GM18870 (cell line): ENCODE data around the gene ACSS3.
"Not testable (repeated sequence)": the region's sequence is repeated elsewhere in the genome, so short reads cannot be mapped to it uniquely, and the experiment has no call there.

Experiments
- ATAC-seq: cut with Tn5 transposase; IDR thresholded peaks from one replicate; pipeline ENCODE4 v1.9.1; 2021; ENCODE audit warnings: moderate library complexity; ENCODE audit not compliant: unreplicated experiment

The ACSS3 gene, protein sequence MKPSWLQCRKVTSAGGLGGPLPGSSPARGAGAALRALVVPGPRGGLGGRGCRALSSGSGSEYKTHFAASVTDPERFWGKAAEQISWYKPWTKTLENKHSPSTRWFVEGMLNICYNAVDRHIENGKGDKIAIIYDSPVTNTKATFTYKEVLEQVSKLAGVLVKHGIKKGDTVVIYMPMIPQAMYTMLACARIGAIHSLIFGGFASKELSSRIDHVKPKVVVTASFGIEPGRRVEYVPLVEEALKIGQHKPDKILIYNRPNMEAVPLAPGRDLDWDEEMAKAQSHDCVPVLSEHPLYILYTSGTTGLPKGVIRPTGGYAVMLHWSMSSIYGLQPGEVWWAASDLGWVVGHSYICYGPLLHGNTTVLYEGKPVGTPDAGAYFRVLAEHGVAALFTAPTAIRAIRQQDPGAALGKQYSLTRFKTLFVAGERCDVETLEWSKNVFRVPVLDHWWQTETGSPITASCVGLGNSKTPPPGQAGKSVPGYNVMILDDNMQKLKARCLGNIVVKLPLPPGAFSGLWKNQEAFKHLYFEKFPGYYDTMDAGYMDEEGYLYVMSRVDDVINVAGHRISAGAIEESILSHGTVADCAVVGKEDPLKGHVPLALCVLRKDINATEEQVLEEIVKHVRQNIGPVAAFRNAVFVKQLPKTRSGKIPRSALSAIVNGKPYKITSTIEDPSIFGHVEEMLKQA

DNA sequence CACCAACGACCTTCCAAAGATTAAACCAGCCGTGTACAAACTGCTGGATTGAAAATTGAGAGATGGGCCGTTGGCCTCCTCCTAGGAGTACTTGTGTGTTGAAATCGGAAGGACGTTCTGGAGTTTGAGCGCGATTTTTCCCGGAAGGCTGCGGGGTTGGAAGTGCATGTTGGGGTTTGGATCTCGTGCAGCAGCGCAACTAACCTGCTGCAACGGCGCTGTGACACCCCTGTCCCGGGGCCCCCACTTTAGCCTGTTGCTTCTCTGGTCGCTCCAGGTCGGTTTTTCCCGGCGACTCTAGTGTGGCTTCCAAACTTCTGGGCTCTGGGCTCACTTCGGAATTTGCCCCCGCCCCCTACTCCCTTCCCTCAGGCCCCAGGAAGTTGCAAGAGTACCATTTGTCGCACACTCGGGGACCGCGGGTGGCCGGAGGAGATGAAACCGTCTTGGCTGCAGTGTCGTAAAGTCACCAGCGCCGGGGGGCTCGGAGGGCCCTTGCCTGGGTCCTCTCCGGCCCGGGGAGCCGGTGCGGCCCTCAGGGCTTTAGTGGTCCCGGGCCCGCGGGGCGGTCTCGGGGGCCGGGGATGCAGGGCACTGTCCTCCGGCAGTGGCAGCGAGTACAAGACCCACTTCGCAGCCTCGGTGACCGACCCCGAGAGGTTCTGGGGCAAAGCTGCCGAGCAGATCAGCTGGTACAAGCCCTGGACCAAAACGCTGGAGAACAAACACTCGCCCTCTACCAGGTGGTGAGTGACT is at the start of gene ACSS3:
ACSS3 (plus strand) TSS at position 394 of the 756 bp plus-strand sequence; CDS start at position 436, 42 bp downstream.
- no peak for ATAC-seq

DNA sequence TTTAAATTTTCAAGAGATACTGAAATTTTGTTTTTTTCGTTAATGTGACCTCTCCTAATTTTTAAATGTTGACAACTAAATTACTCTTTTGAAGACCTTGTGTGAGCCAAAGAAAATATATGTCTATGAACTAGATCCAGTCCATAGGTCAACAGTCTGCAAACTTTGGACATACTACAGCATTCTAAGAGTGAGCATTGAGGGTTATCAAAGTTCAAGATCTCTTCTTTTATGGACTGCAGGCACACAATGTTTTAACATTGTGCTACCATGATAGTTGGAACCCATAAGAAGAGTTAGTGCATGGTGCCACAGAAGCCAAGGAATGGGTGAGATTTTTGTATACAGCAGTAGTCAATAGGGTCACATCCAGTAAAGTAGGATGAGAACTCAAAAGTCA is 43.0 kb upstream of the ACSS3 start:
- no peak for ATAC-seq

DNA sequence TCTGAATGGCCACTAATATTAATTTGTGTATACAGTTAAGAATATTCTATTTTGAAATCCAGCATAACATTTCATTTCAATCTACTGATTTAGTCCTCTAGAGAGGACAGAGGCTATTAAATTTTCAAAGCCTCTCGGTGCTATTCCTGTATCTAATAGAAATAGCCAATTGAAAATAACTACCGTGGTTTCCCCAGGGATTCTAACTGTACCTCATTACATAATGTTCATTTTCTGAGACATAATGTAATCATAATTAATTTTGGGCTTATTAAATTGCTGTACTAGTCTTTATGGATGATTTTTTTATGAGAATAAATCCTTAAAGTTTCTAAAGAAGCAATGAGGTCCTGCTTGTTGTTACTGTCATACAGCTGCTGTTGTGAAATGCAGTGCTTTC is 38.6 kb upstream of the ACSS3 start:
- no peak for ATAC-seq

DNA sequence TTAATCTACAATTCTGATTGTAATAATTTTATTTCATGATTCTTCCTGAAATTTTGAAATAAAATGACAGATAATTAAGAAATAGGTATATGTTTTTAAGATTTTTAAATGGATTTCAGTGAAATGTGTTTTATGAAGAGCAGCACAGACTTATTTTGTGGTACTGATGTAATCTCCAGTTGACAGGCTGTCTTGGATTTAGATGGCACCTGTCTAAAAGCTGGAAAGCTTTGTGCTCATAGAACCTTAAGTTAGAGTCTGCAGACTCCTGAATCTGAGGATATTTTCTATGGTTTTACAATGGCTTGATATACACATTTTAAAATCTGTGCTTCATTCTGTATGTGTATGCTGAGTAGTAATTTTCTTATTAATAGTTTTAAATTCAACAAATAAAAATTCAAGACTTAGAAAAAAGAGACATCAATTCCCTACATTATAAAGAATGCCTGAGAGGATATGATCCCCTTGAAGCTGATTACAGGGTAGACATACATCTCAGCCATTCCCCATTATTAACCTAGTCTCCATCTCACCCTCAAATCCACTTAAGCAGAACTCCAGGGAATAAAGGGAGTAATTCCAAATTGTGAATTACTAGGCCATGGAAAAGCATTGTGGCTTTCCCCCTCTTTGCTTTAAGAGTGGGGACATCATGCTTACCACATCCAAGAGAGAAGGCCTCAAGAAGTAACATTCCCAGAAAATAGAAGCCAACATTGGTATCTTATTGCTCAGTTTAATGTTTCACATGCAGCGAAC is 33.7 kb upstream of the ACSS3 start:
- no peak for ATAC-seq

DNA sequence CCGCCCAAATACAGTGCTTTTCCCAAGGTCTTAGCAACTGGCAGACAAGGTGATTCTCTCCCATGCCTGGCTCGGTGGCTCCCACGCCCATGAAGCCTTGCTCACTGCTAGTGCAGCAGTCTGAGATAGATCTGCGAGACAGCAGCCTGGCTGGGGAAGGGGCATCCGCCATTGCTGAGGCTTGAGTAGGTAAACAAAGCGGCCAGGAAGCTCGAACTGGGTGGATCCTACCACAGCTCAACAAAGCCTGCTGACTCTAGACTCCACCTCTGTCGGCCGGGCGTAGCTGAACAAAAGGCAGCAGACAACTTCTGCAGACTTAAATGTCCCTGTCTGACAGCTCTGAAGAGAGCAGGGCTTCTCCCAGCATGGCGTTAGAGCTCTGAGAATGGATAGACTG is 12.9 kb upstream of the ACSS3 start:
- not testable (repeated sequence) for ATAC-seq

DNA sequence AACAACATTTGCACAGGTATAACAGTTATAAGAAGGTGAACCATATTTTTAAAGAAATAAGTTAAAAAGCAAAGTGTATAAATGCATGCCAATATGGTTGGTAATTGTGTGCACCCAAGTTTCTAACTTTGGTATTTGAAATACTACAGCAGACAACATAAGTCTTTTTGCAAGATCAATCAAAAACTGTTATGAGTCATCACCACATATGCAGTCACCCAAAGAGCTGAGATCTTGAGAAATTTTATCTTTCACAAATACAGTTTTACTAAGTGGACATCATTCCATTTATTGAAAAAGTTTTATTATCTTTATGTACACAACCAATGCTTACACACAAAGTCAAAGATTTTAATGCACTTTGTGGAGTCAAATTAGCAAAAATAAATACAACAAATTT is 7.0 kb upstream of the ACSS3 start:
- ATAC-seq = no peak

DNA sequence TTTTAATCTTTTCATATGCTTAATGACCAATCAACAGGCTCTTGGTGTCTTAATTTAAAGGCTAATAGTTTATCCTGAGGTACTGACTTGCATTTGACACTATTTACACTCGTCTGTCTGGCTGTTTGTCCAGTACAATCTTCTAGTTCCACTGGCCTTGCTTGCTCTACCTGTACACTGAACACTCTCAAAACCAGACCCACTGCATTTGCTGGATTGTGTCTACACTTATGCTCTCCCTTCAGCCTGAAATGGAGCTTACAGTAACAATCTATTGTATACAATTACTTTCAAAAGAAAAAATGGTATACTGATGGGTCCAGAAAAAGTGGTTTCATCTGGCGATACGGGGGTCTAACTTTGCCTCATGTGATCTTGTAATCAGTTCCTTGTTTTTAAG is 2.3 kb upstream of the ACSS3 start:
- ATAC-seq = no peak

DNA sequence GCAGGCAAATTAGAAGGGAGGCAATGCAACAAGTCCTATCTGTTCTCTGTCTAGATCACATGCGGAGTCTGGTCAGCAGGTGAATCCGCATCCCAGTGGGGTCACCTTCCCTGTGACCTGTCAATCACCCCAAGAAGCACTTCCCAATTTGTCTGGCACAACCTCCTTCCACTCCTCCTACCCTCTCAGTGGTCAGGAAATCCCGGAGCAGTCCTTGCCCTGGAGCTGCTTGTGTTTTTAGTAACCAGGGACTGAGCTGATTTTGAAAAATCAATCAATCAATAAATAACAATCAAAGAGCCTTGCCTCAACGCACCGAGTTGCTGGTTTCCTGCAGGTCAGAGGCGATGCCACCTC is 572 bp upstream of the ACSS3 start:
- ATAC-seq = no peak

DNA sequence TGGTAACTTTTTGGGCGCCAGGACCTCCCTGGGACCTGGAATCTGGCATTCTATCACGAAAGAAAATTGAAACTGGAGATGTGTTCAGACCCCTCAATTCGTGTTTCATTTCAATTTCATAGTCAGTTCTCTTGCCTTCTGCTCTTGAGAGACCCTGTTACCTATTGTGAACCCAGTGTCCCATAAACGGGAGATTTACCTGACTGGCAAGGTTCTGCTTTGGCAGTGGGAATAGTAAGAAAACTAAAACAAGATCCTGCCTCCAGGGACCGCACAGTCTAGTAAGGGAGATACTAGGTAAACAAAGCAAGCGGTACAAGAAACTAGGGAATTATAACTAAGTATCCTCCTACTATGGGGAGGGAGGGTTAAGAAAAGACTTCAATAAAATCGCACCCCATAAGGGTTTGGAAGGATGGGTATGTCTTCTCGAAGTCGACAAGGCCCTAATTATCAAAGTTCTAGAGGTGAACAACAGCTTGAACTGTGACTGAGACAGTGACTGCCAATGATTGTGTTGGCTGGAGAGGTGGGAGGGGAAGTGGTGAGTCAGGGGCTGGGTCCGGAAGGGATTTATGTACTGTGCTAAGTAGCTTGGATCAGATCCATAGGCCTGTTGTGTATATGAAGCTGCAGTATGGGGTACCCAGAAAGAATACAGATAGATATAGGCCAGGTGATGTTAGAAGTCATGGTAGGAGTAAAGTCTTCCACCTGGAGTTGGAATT is 754 bp downstream of the ACSS3 start:
- no peak for ATAC-seq

DNA sequence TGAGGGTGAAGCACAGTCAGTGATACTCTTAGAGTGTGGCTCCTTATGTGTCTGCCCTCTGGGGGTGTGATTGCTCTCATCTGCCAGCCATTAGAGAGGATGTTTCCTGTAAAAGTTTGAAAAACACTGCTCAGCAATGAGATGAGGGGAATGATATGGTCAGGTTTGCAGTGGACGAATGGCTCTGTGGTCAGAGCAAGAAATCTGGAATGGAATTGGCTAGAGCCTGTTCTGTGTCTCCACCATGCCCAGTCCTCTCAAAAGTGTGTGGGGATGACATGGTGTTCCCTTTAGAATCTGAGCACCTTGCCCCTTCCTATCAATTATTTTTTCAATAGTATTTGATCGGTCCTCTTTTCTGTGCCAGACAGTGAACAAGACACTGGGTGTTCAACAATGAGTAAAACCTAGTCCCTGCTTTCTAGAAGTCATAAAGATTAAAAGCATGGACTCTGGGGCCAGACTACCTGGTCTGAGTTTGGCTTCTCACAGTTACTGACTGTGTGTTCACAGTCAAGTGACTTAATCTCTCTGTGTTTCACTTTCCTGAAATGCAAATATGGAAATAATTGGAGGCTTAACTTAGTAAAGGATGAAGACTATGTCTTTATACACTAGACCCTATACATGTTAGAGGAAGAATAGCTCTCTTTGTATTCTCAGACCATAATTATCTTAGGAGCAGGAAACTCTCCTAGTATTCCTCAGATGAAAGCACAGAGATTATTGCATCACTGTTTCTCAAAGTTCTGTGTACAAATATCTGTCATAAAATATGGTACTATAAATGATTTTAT is 1.6 kb downstream of the ACSS3 start:
- ATAC-seq = no peak

DNA sequence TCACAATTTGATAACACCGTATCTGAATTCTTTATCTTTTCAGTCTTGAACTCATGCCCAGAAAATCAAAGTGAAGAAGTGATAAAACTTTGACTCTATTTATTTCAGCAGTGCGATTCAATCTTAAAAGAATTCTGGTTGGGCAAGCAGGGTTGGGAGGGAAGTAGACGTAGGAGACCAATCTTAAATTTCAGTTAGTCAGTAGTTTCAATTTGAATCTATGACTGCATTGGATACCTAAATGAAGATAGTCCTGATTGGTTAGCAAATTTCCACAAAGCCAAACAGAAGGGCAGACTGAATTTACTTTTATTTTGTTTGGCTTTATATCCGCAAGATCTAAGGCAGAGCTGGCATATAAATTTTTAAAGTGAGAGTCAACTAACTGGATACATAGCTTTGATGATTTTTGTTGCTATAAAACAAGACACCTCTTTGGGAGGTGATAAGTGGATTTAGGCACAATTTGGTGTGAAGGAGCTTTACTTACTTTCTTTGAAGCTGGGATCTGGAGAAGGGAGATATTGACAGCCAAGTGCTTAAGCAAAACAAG is 2.6 kb downstream of the ACSS3 start:
- ATAC-seq = no peak

DNA sequence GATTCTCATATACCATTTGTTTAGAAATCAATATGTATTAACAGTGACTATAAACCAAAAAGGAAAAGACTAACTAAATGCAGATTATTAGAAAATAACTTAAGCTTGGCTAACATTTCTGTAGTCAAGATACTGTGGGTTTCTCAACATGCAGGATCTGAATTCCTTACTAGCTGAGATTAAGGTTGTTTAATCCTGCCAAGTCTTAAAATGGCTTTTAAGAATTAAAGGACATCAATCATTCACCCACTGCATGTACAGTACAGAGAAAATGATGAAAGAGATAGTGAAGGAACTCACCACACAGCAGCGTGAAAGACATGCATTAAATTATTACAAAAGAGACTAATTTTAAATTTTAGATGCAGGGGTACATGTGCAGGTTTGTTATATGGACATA is 3.8 kb downstream of the ACSS3 start:
- ATAC-seq = no peak

DNA sequence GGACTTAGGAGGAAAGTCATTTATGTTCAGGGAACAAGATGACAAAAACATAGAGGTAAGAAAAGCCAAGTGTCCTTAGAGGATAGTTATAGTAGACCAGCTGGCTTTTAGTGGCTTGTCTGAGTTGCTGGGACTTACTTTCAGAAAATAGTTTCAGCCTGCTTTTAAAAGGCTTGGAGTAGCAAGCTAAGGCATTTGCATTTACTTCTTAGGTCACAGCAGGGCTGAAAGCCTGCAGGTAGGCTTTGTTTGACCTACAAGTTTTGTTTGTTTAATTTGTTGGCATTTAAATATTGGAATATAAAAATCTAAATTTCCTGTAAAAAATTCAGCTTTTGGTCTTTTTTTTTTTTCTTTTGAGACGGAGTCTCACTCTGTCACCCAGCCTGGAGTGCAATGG is 5.1 kb downstream of the ACSS3 start:
- no peak for ATAC-seq

DNA sequence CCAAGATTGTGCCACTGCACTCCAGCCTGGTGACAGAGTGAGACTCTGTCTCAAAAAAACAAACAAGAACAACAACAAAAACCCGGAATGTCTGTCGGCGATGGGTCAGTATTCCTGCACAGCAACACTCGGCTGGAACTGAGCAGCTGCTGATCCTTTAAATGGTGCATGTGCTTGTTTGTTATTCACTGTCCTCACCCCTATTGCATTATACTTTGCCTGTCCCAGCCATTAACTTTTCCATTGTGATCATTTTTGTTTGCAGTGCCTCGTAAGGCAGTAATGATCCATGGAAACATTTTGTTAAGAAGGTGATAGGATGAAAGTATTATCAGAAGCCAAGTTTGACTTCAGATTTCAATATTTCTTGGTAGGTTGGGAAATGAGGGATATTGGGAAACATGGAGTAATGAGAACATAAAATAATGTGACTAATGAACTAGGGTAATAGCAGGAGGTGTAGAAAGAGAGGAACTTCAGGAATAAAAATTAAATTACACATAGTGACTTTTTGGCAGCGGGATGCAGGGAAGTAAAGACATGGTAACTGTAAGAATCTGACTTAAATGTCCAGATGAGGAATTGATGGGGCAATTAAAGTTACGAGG is 6.1 kb downstream of the ACSS3 start:
- no peak for ATAC-seq

DNA sequence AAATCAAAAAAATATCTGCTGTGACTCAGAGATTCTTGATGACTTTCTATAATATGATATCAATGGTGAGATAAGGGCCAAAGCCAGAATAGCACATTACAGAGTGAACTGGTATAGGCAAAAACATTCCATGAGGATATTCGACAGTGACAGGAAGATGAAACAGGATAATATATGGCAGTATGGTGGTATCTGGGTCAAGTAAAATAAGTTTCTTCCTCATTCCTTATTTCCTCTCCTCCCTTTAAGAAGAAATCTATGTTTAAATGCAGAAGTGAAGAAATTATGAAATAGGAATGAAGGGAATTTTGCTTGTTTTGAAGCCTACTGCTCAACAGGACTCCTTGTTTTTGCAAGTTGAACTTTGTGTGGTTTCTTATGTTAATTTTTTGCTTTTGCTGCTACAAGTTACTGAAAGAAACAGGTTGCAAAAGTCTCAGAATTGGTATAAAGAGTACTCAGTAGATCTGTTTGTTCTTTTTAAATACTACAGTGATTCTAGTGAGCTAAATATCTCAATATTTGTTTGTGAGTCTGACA is 7.0 kb downstream of the ACSS3 start:
- ATAC-seq = no peak

DNA sequence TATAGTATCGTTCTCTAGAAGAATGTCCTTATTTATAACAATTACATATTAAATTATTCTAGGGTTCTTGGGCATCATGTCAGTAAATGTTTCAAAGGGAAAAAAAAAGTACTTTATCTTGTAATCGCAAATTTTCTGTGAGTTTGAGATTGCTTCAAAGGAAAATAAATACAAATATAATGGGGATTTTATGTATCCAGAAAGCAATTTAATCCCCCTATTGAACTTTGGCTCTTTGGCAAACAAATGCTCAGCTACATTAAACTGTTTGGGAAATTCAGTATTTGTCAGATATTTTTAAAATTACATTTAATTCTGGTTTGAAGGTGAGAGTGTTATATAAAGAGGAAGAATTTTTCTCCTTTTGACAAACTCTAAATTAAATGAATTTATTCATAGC is 8.0 kb downstream of the ACSS3 start:
- ATAC-seq = no peak

DNA sequence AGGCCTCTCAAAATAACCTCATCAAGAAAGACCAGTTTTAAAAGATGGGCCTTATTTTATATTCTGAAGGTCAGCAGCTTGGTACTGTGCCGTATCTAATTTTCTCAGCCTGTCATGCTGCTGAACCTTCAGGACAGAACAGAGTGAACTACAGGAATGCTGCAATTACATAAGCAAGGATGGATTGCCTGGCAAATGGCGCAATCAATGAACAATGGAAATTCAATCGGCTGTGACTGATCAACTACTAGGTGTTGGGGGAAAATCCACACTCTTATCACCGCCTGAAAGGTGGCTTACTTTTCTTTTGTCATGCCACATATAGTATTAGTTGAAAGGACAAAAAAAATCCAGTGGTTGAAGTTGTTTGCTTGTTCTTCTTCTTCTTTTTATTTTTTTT is 8.5 kb downstream of the ACSS3 start:
- ATAC-seq = no peak

DNA sequence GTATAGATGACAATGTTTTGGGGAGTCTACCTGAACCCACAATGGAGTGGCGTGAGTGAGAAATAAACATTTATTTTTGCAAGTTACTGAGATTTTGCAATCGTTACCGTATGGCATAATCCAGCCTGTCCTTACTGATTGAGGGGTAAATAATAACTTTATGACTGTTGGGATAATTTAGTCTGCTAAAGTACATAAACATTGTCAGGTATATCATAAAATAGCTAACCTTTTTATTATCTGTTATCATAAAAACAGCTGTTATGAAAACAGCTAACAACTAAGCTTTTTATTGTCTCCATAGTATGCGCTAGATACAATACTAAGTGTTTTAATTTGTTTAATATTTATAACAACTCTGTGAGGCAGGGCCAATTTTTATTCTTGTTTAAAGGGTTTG is 10.3 kb downstream of the ACSS3 start:
- ATAC-seq = no peak

DNA sequence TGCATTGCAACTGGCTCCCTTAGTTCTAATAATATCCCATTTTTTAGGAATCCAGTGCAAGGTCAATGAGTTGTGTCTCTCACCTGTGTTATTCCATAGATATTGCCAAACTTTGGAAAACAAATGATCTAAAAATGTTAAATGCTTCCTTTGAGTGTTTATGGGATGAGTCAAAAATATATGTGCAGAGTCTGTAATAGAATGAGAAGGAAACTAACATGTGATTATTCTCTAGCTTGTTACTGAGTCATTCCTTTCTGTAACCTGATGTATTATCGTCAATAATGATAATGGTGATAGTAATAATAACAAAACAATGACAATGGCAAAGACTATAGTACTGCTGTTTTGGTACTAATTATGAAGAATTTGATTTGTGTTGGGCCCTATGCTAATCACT is 11.5 kb downstream of the ACSS3 start:
- ATAC-seq = no peak
